HEK293 (cell line): ENCODE data around the gene SLC25A19.
A peak's percentile ranks its signal among the peaks of the same experiment; 100 is the strongest.
"Not testable (repeated sequence)": the region's sequence is repeated elsewhere in the genome, so short reads cannot be mapped to it uniquely, and the experiment has no call there.

Source experiments
- CTCF ChIA-PET: fragments of 350-600 bp; formaldehyde crosslinking; extraction: SDS; loops from one replicate; lab custom pipeline; 2021; ENCODE audit warnings: antibody characterized with exemption; lab: Yijun Ruan, JAX
- POLR2A ChIA-PET: fragments of 300-600 bp; formaldehyde crosslinking; extraction: SDS; loops from one replicate; lab custom pipeline; 2020; ENCODE audit warnings: antibody characterized with exemption, inconsistent platforms; lab: Yijun Ruan, JAX
- H3K27ac ChIP-seq: fragments of 200-500 bp; sonication (Bioruptor generic); 2 replicates; pipeline ENCODE4 v1.5.1; 2014; ENCODE audit warnings: low read depth, low read length, control low read depth, inconsistent platforms; ENCODE audit errors: extremely low read depth
- H3K36me3 ChIP-seq, 2 experiments: fragments of 200-500 bp in 1 of 2; sonication (Bioruptor generic) in 1 of 2; 1 replicate in 1 of 2; 2 replicates in 1 of 2; pipeline ENCODE4 v1.5.1; 2014 to 2017; ENCODE audit warnings: inconsistent platforms in 2 of 2, low read length in 2 of 2; ENCODE audit not compliant: control insufficient read depth in 2 of 2, insufficient read depth in 1 of 2
- H3K4me1 ChIP-seq: fragments of 200-500 bp; sonication (Bioruptor generic); 2 replicates; pipeline ENCODE4 v1.5.1; 2014; ENCODE audit warnings: mild to moderate bottlenecking, low read length, inconsistent platforms; ENCODE audit not compliant: control insufficient read depth, insufficient read depth
- H3K4me3 ChIP-seq: 2 replicates; pipeline ENCODE4 v1.5.1; 2011; ENCODE audit warnings: low read depth, mild to moderate bottlenecking, control low read depth, low read length, moderate library complexity
- H3K9me3 ChIP-seq: fragments of 200-500 bp; sonication (Bioruptor generic); 2 replicates; pipeline ENCODE4 v1.5.1; 2014; ENCODE audit warnings: low read depth, low read length, inconsistent platforms; ENCODE audit not compliant: control insufficient read depth, insufficient read depth
- BCL11A ChIP-seq: fragments of 450-650 bp; formaldehyde crosslinking; IDR thresholded peaks from 2 replicates; pipeline ENCODE4 v1.5.1; 2016; ENCODE audit warnings: low read depth, missing biosample characterization, missing genetic modification characterization
- EGR2 ChIP-seq: fragments of 450-650 bp; formaldehyde crosslinking; IDR thresholded peaks from 2 replicates; pipeline ENCODE4 v1.5.1; 2016; ENCODE audit warnings: low read depth, missing biosample characterization, missing genetic modification characterization
- GLI2 ChIP-seq: fragments of 450-650 bp; formaldehyde crosslinking; IDR thresholded peaks from 2 replicates; pipeline ENCODE4; 2017; ENCODE audit warnings: missing biosample characterization, missing genetic modification characterization, low read depth, borderline replicate concordance
- GLIS1 ChIP-seq: fragments of 450-650 bp; formaldehyde crosslinking; IDR thresholded peaks from 2 replicates; pipeline ENCODE4 v1.5.1; 2016; ENCODE audit warnings: missing biosample characterization, missing genetic modification characterization
- KLF1 ChIP-seq: fragments of 450-650 bp; formaldehyde crosslinking; IDR thresholded peaks from 2 replicates; pipeline ENCODE4 v1.5.1; 2016; ENCODE audit warnings: missing biosample characterization, missing genetic modification characterization
- KLF17 ChIP-seq: fragments of 450-650 bp; formaldehyde crosslinking; IDR thresholded peaks from 2 replicates; pipeline ENCODE4 v1.5.1; 2016; ENCODE audit warnings: missing biosample characterization, missing genetic modification characterization
- KLF9 ChIP-seq: fragments of 450-650 bp; formaldehyde crosslinking; IDR thresholded peaks from 2 replicates; pipeline ENCODE4 v1.5.1; 2016; ENCODE audit warnings: missing biosample characterization, missing genetic modification characterization, low read depth
- SP3 ChIP-seq: fragments of 450-650 bp; formaldehyde crosslinking; IDR thresholded peaks from 2 replicates; pipeline ENCODE4 v1.5.1; 2016; ENCODE audit warnings: missing biosample characterization, missing genetic modification characterization
- SP7 ChIP-seq: fragments of 450-650 bp; formaldehyde crosslinking; IDR thresholded peaks from 2 replicates; pipeline ENCODE4 v1.5.1; 2016; ENCODE audit warnings: missing biosample characterization, missing genetic modification characterization
- WT1 ChIP-seq: fragments of 450-650 bp; formaldehyde crosslinking; IDR thresholded peaks from 2 replicates; pipeline ENCODE4 v1.5.1; 2016; ENCODE audit warnings: missing biosample characterization, missing genetic modification characterization
- ZFHX2 ChIP-seq: fragments of 450-650 bp; formaldehyde crosslinking; conservative IDR thresholded peaks from 2 replicates; pipeline ENCODE4 v1.5.1; 2016; ENCODE audit warnings: missing biosample characterization, missing genetic modification characterization
- ZIC2 ChIP-seq: fragments of 450-650 bp; formaldehyde crosslinking; IDR thresholded peaks from 2 replicates; pipeline ENCODE4 v1.5.1; 2016; ENCODE audit warnings: missing biosample characterization, missing genetic modification characterization
- ZNF121 ChIP-seq: fragments of 450-650 bp; formaldehyde crosslinking; IDR thresholded peaks from 2 replicates; pipeline ENCODE4 v1.5.1; 2016; ENCODE audit warnings: missing biosample characterization, missing genetic modification characterization
- ZNF2 ChIP-seq: fragments of 450-650 bp; formaldehyde crosslinking; IDR thresholded peaks from 2 replicates; pipeline ENCODE4 v1.5.1; 2016; ENCODE audit warnings: missing biosample characterization, missing genetic modification characterization
- ZNF221 ChIP-seq: fragments of 450-650 bp; formaldehyde crosslinking; IDR thresholded peaks from 2 replicates; pipeline ENCODE4 v1.5.1; 2017; ENCODE audit warnings: missing biosample characterization, missing genetic modification characterization, borderline replicate concordance
- ZNF24 ChIP-seq: fragments of 450-650 bp; formaldehyde crosslinking; IDR thresholded peaks from 2 replicates; pipeline ENCODE4 v1.5.1; 2016; ENCODE audit warnings: missing biosample characterization, missing genetic modification characterization
- ZNF350 ChIP-seq: fragments of 450-650 bp; formaldehyde crosslinking; IDR thresholded peaks from 2 replicates; pipeline ENCODE4 v1.5.0; 2017; ENCODE audit warnings: missing biosample characterization, mild to moderate bottlenecking, missing genetic modification characterization
- ZNF394 ChIP-seq: fragments of 450-650 bp; formaldehyde crosslinking; IDR thresholded peaks from 2 replicates; pipeline ENCODE4 v1.5.1; 2016; ENCODE audit warnings: missing biosample characterization, missing genetic modification characterization, mild to moderate bottlenecking, moderate library complexity, borderline replicate concordance
- ZNF555 ChIP-seq: fragments of 450-650 bp; formaldehyde crosslinking; conservative IDR thresholded peaks from 2 replicates; pipeline ENCODE4 v1.5.1; 2017; ENCODE audit warnings: missing biosample characterization, mild to moderate bottlenecking, missing genetic modification characterization, inconsistent platforms
- ZNF600 ChIP-seq: fragments of 450-650 bp; formaldehyde crosslinking; IDR thresholded peaks from 2 replicates; pipeline ENCODE4 v1.5.1; 2016; ENCODE audit warnings: missing biosample characterization, missing genetic modification characterization
- ZNF645 ChIP-seq: fragments of 450-650 bp; formaldehyde crosslinking; IDR thresholded peaks from 2 replicates; pipeline ENCODE4; 2016; ENCODE audit warnings: missing biosample characterization, missing genetic modification characterization
- ZSCAN5A ChIP-seq: fragments of 450-650 bp; formaldehyde crosslinking; IDR thresholded peaks from 2 replicates; pipeline ENCODE4 v1.5.1; 2016; ENCODE audit warnings: missing biosample characterization, missing genetic modification characterization
- TF ChIP-seq, protein P1 (sequence below): fragments of 450-650 bp; formaldehyde crosslinking; IDR thresholded peaks from 2 replicates; pipeline ENCODE4 v1.5.1; 2016; ENCODE audit warnings: missing biosample characterization, missing genetic modification characterization
- TF ChIP-seq, protein P2 (sequence below): fragments of 450-650 bp; formaldehyde crosslinking; IDR thresholded peaks from 2 replicates; pipeline ENCODE4 v1.5.1; 2016; ENCODE audit warnings: missing biosample characterization, missing genetic modification characterization, low read depth

SLC25A19 gene

GRCh38 chr17:75285123-75285522, 4.1 kb downstream of the SLC25A19 start:
- no peak overlapping the region for H3K27ac ChIP-seq
- peaks cover 31 to 43% of the 10 kb centered on the region in 2 experiments for H3K36me3 ChIP-seq
- no peak overlapping the region for H3K4me3 ChIP-seq
- ChIA-PET POLR2A (interaction anchor here (0.7 to 1.7 kb wide), 4 partner anchors 13 to 121 kb away, joined by 3 to 7 read pairs (median 5); partner anchors contain the start of genes GRB2 and MIF4GD), CTCF (interaction anchor here (0.5 to 2.2 kb wide), 4 partner anchors 13 to 721 kb away, joined by 3 to 13 read pairs (median 4); partner anchors contain the start of gene MIF4GD)
- no peaks in the 10 kb centered on the region for H3K9me3 ChIP-seq
- TF ChIP-seq ZNF221 (tag by site-specific recombination): no peak
- TF ChIP-seq ZNF121 (tag by site-specific recombination): peak; percentile 74; the same call in 1 of the 2 replicates
- peaks cover 4% of the 10 kb centered on the region; the same call in 1 of the 2 replicates for H3K4me1 ChIP-seq

DNA sequence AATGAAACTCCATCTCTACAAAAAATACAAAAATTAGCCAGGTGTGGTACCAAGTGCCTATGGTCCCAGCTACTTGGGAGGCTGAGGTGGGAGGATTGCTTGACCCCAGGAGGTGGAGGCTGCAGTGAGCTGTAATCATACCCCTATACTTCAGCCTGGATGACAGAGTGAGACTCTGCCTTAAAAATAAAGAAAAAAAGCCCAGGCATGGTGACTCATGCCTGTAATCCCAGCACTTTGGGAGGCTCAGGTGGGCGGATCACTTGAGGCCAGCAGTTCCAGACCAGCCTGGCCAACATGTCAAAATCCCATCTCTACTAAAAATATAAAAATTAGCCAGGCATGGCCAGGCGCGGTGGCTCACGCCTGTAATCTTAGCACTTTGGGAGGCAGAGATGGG, 9.0 kb downstream of the SLC25A19 start:
- TF ChIP-seq KLF1 (tag by site-specific recombination) (peak; percentile 23; the same call in 1 of the 2 replicates), EGR2 (tag by site-specific recombination) (peak; percentile 48; the same call in 1 of the 2 replicates), ZFHX2 (tag by site-specific recombination) (peak; percentile 62; the same call in 1 of the 2 replicates), GLIS1 (tag by site-specific recombination) (0 out of 2 replicates have a peak, but pooled peaks have one; percentile 27), KLF17 (tag by site-specific recombination) (0 out of 2 replicates have a peak, but pooled peaks have one; percentile 36), KLF9 (tag by site-specific recombination) (0 out of 2 replicates have a peak, but pooled peaks have one; percentile 14), ZNF600 (tag by site-specific recombination) (peak; percentile 87), SP3 (tag by site-specific recombination) (peak; percentile 32; the same call in 1 of the 2 replicates), SP7 (tag by site-specific recombination) (peak; percentile 75), WT1 (tag by site-specific recombination) (0 out of 2 replicates have a peak, but pooled peaks have one; percentile 15)

DNA sequence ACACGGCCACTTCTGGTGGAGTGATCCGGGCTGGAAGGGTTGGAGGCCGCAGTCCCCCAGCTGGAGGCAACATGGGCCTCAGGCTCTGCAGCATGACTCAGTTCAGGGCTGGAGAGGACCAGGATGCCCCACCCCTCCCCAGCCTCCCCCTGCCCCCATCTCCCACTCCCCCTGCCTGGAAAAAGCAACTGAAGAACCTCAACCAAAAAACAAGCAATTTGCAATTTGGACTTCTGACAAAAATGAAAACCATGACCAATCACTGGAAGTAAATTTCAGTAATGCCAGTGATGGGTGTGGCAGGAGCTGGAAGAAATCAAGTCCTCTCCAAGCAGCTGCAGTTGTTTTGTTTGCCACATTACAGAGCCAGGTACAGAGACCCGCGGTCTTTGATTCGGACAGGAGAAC, 11.6 kb downstream of the SLC25A19 start:
- CTCF ChIA-PET: interaction anchor here (0.6 kb wide), 1 partner anchor 486 kb away, joined by 3 read pairs; no protein-coding TSS in a partner anchor
- H3K36me3 ChIP-seq: peaks cover 34 to 52% of the 10 kb centered on the region in 2 experiments; a peak in 2 of 3 replicates
- H3K27ac ChIP-seq: no peak overlapping the region
- POLR2A ChIA-PET: interaction anchor here (0.6 to 3.7 kb wide), 4 partner anchors 8 to 145 kb away, joined by 3 to 27 read pairs (median 5); partner anchors contain the start of gene SLC25A19
- no peak overlapping the region for H3K4me3 ChIP-seq
- H3K9me3 ChIP-seq: no peaks in the 10 kb centered on the region
- no peaks in the 10 kb centered on the region for H3K4me1 ChIP-seq
- no peak for TF ChIP-seq ZNF2 (tag by site-specific recombination)
- no peak for TF ChIP-seq GLI2 (tag by site-specific recombination)
- no peak for TF ChIP-seq ZNF24 (tag by site-specific recombination)
- TF ChIP-seq, protein P1, sequence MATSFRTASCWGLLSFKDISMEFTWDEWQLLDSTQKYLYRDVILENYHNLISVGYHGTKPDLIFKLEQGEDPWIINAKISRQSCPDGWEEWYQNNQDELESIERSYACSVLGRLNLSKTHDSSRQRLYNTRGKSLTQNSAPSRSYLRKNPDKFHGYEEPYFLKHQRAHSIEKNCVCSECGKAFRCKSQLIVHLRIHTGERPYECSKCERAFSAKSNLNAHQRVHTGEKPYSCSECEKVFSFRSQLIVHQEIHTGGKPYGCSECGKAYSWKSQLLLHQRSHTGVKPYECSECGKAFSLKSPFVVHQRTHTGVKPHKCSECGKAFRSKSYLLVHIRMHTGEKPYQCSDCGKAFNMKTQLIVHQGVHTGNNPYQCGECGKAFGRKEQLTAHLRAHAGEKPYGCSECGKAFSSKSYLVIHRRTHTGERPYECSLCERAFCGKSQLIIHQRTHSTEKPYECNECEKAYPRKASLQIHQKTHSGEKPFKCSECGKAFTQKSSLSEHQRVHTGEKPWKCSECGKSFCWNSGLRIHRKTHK (tag by site-specific recombination): no peak
- TF ChIP-seq ZNF645: no peak
- TF ChIP-seq ZIC2 (tag by site-specific recombination): no peak
- TF ChIP-seq ZNF394: no peak
- no peak for TF ChIP-seq ZSCAN5A (tag by site-specific recombination)
- TF ChIP-seq, protein P2, sequence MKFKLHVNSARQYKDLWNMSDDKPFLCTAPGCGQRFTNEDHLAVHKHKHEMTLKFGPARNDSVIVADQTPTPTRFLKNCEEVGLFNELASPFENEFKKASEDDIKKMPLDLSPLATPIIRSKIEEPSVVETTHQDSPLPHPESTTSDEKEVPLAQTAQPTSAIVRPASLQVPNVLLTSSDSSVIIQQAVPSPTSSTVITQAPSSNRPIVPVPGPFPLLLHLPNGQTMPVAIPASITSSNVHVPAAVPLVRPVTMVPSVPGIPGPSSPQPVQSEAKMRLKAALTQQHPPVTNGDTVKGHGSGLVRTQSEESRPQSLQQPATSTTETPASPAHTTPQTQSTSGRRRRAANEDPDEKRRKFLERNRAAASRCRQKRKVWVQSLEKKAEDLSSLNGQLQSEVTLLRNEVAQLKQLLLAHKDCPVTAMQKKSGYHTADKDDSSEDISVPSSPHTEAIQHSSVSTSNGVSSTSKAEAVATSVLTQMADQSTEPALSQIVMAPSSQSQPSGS (tag by site-specific recombination): no peak
- TF ChIP-seq BCL11A (tag by site-specific recombination): no peak
- no peak for TF ChIP-seq ZNF555 (tag by site-specific recombination)
- TF ChIP-seq ZNF350: no peak

More for the DNA sequence above, 9.0 kb downstream of the SLC25A19 start:
- ChIA-PET POLR2A (interaction anchor here (0.7 to 2.0 kb wide), 3 partner anchors 9 to 68 kb away, joined by 3 to 9 read pairs (median 7); partner anchors contain the start of genes MIF4GD and SLC25A19), CTCF (interaction anchor here (1.0 to 2.5 kb wide), 2 partner anchors 9 kb away, joined by 4 to 14 read pairs; partner anchors contain the start of genes MIF4GD and SLC25A19)
- H3K27ac ChIP-seq, H3K9me3 ChIP-seq, H3K4me3 ChIP-seq, H3K4me1 ChIP-seq: not testable (repeated sequence)
- peaks cover 39 to 48% of the 10 kb centered on the region in 2 experiments; a peak in 2 of 3 replicates for H3K36me3 ChIP-seq
